Nephron progenitor cell (in vitro differentiated cells): ENCODE data around the gene ARMC9.
"Not testable (repeated sequence)": the region's sequence is repeated elsewhere in the genome, so short reads cannot be mapped to it uniquely, and the experiment has no call there.

Source experiments
- DNase-seq: peaks from one replicate; pipeline ENCODE4 v3.0.0; 2021
- H3K27ac Mint-ChIP-seq: 2 replicates; pipeline ENCODE4 v1.8.0; 2021; ENCODE audit warnings: mild to moderate bottlenecking, moderate library complexity, mixed read lengths
- H3K27me3 Mint-ChIP-seq: 2 replicates; pipeline ENCODE4 v1.8.0; 2021; ENCODE audit warnings: mild to moderate bottlenecking, low read depth, mixed read lengths; ENCODE audit not compliant: poor library complexity
- H3K36me3 Mint-ChIP-seq: 2 replicates; pipeline ENCODE4 v1.8.0; 2021; ENCODE audit warnings: low read depth, mixed read lengths
- H3K4me1 Mint-ChIP-seq: 2 replicates; pipeline ENCODE4 v1.8.0; 2021; ENCODE audit warnings: mixed read lengths
- H3K4me3 Mint-ChIP-seq: 2 replicates; pipeline ENCODE4 v1.8.0; 2021; ENCODE audit warnings: mild to moderate bottlenecking, moderate library complexity, mixed read lengths
- H3K9me3 Mint-ChIP-seq: 2 replicates; pipeline ENCODE4 v1.8.0; 2021; ENCODE audit warnings: mild to moderate bottlenecking, moderate library complexity, mixed read lengths
- CTCF ChIP-seq: fragments of 200-600 bp; sonication (generic); IDR thresholded peaks from 2 replicates; pipeline ENCODE4 v1.5.0; 2021; ENCODE audit warnings: antibody characterized with exemption

The ARMC9 gene

GRCh38 chr2:231399046-231399852 is 200.8 kb downstream of the ARMC9 start:
- Mint-ChIP-seq H3K4me1 (peaks cover 42% of the 10 kb centered on the region), H3K4me3 (no peak overlapping the region), H3K36me3 (no peaks in the 10 kb centered on the region), H3K27ac (no peak overlapping the region), H3K9me3 (no peaks in the 10 kb centered on the region), H3K27me3 (peaks cover 36% of the 10 kb centered on the region)
- TF ChIP-seq CTCF = no peak
- DNase-seq = no peak

- no peaks in the 10 kb centered on the region for H3K9me3 Mint-ChIP-seq
- no peak for TF ChIP-seq CTCF
- no peak for DNase-seq
- peaks cover 38% of the 10 kb centered on the region for H3K4me1 Mint-ChIP-seq
- H3K27me3 Mint-ChIP-seq = peaks cover 28% of the 10 kb centered on the region
- no peak overlapping the region for H3K27ac Mint-ChIP-seq
- no peaks in the 10 kb centered on the region for H3K36me3 Mint-ChIP-seq
- no peak overlapping the region for H3K4me3 Mint-ChIP-seq
These were observed 201.6 kb downstream of the ARMC9 start for GRCh38 chr2:231399853-231400680.

- H3K9me3 Mint-ChIP-seq, H3K27ac Mint-ChIP-seq, H3K4me3 Mint-ChIP-seq, H3K36me3 Mint-ChIP-seq, DNase-seq: not testable (repeated sequence)
- H3K4me1 Mint-ChIP-seq = peaks cover 43% of the 10 kb centered on the region
- H3K27me3 Mint-ChIP-seq = peaks cover 26% of the 10 kb centered on the region
These were observed 202.2 kb downstream of the ARMC9 start for GRCh38 chr2:231400681-231401080.

GRCh38 chr2:231401101-231401500 is 202.7 kb downstream of the ARMC9 start:
- H3K4me1 Mint-ChIP-seq = peaks cover 43% of the 10 kb centered on the region

GRCh38 chr2:231403421-231404182 is 205.2 kb downstream of the ARMC9 start:
- not testable (repeated sequence) for H3K27me3 Mint-ChIP-seq, H3K27ac Mint-ChIP-seq

More at GRCh38 chr2:231401101-231401500, 202.7 kb downstream of the ARMC9 start:
- not testable (repeated sequence) for H3K36me3 Mint-ChIP-seq, DNase-seq, H3K9me3 Mint-ChIP-seq, H3K27ac Mint-ChIP-seq, H3K4me3 Mint-ChIP-seq
- peaks cover 26% of the 10 kb centered on the region for H3K27me3 Mint-ChIP-seq

GRCh38 chr2:231404183-231404578 is 205.8 kb downstream of the ARMC9 start:
- H3K36me3 Mint-ChIP-seq, H3K27ac Mint-ChIP-seq, H3K27me3 Mint-ChIP-seq, H3K9me3 Mint-ChIP-seq, H3K4me3 Mint-ChIP-seq, DNase-seq: not testable (repeated sequence)
- H3K4me1 Mint-ChIP-seq = peaks cover 43% of the 10 kb centered on the region

More at GRCh38 chr2:231403421-231404182, 205.2 kb downstream of the ARMC9 start:
- H3K4me3 Mint-ChIP-seq, DNase-seq, H3K9me3 Mint-ChIP-seq, H3K36me3 Mint-ChIP-seq: not testable (repeated sequence)
- H3K4me1 Mint-ChIP-seq = peaks cover 43% of the 10 kb centered on the region

GRCh38 chr2:231405601-231406367 is 207.4 kb downstream of the ARMC9 start:
- not testable (repeated sequence) for H3K36me3 Mint-ChIP-seq, DNase-seq, H3K27me3 Mint-ChIP-seq, H3K4me3 Mint-ChIP-seq, H3K27ac Mint-ChIP-seq
- TF ChIP-seq CTCF = peak; percentile 64
- peaks cover 33% of the 10 kb centered on the region for H3K4me1 Mint-ChIP-seq
- H3K9me3 Mint-ChIP-seq = peaks cover 17% of the 10 kb centered on the region

- H3K4me1 Mint-ChIP-seq = peaks cover 31% of the 10 kb centered on the region
- H3K4me3 Mint-ChIP-seq, H3K36me3 Mint-ChIP-seq, DNase-seq, H3K27ac Mint-ChIP-seq: not testable (repeated sequence)
- H3K9me3 Mint-ChIP-seq = peaks cover 27% of the 10 kb centered on the region
- peaks cover 11% of the 10 kb centered on the region for H3K27me3 Mint-ChIP-seq
These were observed 209.3 kb downstream of the ARMC9 start for GRCh38 chr2:231407686-231408085.

GRCh38 chr2:231408304-231408703 is 209.9 kb downstream of the ARMC9 start:
- not testable (repeated sequence) for DNase-seq, H3K36me3 Mint-ChIP-seq, H3K4me3 Mint-ChIP-seq, H3K27ac Mint-ChIP-seq
- peaks cover 27% of the 10 kb centered on the region for H3K9me3 Mint-ChIP-seq
- H3K27me3 Mint-ChIP-seq = peaks cover 11% of the 10 kb centered on the region
- H3K4me1 Mint-ChIP-seq = peaks cover 25% of the 10 kb centered on the region
